ENCODE results near the gene MRPL19. TPM values are rescaled to one million over a fixed set of nuclear protein-coding genes. Genes with fewer than 3 reads are reported as not detected.

MRPL19 gene
- total and polyA plus RNA-seq, 2 experiments from 2014 or later = 65.5 to 149 TPM

DNA sequence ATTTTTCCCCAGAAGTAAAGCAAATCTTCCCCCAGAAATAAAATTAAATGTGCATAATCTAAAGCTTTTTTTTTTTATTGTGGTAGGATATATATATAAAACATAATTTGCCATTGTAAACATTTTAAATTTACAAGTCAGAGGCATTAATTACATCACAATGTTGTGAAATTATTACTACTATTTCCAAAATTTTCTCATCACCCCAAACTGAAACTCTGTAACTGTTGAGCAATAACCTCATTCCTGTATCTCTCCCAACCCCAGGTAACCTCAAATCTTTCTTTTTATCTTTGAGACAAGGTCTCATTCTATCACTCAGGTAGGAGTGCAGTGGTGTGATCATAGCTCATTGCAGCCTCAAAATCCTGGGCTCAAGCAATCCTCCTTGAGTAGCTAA, 11.2 kb downstream of the MRPL19 start (continued):
- TF ChIP-seq STAT1 (IDR thresholded peaks at IDR 0.05; ENCODE audit: unreplicated experiment) (no peak), EZH2 (IDR thresholded peaks at IDR 0.05; ENCODE audit: low read depth, unreplicated experiment) (no peak), ZNF331 (CRISPR knock-in tag; IDR thresholded peaks at IDR 0.05; ENCODE audit: low read depth) (no peak), ZNF114 (CRISPR knock-in tag; IDR thresholded peaks at IDR 0.05) (no peak)
- TF ChIP-seq, protein P1, sequence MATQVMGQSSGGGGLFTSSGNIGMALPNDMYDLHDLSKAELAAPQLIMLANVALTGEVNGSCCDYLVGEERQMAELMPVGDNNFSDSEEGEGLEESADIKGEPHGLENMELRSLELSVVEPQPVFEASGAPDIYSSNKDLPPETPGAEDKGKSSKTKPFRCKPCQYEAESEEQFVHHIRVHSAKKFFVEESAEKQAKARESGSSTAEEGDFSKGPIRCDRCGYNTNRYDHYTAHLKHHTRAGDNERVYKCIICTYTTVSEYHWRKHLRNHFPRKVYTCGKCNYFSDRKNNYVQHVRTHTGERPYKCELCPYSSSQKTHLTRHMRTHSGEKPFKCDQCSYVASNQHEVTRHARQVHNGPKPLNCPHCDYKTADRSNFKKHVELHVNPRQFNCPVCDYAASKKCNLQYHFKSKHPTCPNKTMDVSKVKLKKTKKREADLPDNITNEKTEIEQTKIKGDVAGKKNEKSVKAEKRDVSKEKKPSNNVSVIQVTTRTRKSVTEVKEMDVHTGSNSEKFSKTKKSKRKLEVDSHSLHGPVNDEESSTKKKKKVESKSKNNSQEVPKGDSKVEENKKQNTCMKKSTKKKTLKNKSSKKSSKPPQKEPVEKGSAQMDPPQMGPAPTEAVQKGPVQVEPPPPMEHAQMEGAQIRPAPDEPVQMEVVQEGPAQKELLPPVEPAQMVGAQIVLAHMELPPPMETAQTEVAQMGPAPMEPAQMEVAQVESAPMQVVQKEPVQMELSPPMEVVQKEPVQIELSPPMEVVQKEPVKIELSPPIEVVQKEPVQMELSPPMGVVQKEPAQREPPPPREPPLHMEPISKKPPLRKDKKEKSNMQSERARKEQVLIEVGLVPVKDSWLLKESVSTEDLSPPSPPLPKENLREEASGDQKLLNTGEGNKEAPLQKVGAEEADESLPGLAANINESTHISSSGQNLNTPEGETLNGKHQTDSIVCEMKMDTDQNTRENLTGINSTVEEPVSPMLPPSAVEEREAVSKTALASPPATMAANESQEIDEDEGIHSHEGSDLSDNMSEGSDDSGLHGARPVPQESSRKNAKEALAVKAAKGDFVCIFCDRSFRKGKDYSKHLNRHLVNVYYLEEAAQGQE (IDR thresholded peaks at IDR 0.05; ENCODE audit: unreplicated experiment) = no peak
- TF ChIP-seq, protein P2, sequence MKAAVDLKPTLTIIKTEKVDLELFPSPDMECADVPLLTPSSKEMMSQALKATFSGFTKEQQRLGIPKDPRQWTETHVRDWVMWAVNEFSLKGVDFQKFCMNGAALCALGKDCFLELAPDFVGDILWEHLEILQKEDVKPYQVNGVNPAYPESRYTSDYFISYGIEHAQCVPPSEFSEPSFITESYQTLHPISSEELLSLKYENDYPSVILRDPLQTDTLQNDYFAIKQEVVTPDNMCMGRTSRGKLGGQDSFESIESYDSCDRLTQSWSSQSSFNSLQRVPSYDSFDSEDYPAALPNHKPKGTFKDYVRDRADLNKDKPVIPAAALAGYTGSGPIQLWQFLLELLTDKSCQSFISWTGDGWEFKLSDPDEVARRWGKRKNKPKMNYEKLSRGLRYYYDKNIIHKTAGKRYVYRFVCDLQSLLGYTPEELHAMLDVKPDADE (IDR thresholded peaks at IDR 0.05) = no peak

DNA sequence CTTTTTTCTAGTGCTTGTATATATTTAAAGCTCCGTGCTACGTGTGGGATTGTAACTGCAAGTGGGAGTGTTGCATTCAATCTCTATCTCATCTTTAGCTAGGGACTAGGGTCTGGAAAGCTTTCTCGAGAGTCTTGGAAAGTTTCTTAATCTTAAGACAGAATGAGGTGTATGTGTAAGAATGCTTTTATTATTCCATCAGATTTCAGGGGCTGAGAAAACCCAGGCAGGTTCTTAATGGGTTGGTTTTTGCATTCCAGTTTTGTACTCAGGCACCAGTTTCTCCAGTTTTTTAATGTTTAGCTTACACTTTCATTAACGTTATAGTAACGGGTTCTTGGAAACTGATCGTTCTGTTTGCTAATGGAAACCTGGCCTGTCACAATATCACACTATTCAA, 20.3 kb downstream of the MRPL19 start:
- no peak for ATAC-seq
- H3K36me3 Mint-ChIP-seq (ENCODE audit: low read depth) = peaks cover 20% of the 10 kb centered on the region; the same call in 2 of the 3 replicates
- no peaks in the 10 kb centered on the region for H3K79me2 ChIP-seq (replicated peaks; ENCODE audit: insufficient read depth)
- no peak overlapping the region for H2AFZ ChIP-seq
- H3K27me3 Mint-ChIP-seq (ENCODE audit: insufficient read depth, low read depth, poor library complexity) = no peaks in the 10 kb centered on the region
- H3K9me3 Mint-ChIP-seq = no peaks in the 10 kb centered on the region
- H3K4me3 ChIP-seq = no peak overlapping the region
- peak overlapping the region; percentile 65; the same call in 1 of the 2 replicates for H3K27ac Mint-ChIP-seq
- peak overlapping the region; percentile 40 for H3K4me2 ChIP-seq
- peak overlapping the region; percentile 56 for H3K27ac ChIP-seq (ENCODE audit: low read depth)
- H4K20me1 ChIP-seq (replicated peaks; ENCODE audit: insufficient read depth) = no peaks in the 10 kb centered on the region
- no peaks in the 10 kb centered on the region for H3K9me2 ChIP-seq (ENCODE audit: insufficient read depth)
- H3F3A ChIP-seq (replicated peaks; ENCODE audit: low read depth) = no peaks in the 10 kb centered on the region
- TF ChIP-seq EZH2phosphoT487 (IDR thresholded peaks at IDR 0.05; ENCODE audit: unreplicated experiment) (no peak), EZH2 (IDR thresholded peaks at IDR 0.05; ENCODE audit: low read depth, unreplicated experiment) (no peak), STAT1 (IDR thresholded peaks at IDR 0.05; ENCODE audit: unreplicated experiment) (no peak)
- TF ChIP-seq, protein P3, sequence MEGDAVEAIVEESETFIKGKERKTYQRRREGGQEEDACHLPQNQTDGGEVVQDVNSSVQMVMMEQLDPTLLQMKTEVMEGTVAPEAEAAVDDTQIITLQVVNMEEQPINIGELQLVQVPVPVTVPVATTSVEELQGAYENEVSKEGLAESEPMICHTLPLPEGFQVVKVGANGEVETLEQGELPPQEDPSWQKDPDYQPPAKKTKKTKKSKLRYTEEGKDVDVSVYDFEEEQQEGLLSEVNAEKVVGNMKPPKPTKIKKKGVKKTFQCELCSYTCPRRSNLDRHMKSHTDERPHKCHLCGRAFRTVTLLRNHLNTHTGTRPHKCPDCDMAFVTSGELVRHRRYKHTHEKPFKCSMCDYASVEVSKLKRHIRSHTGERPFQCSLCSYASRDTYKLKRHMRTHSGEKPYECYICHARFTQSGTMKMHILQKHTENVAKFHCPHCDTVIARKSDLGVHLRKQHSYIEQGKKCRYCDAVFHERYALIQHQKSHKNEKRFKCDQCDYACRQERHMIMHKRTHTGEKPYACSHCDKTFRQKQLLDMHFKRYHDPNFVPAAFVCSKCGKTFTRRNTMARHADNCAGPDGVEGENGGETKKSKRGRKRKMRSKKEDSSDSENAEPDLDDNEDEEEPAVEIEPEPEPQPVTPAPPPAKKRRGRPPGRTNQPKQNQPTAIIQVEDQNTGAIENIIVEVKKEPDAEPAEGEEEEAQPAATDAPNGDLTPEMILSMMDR (conservative IDR thresholded peaks at IDR 0.05; ENCODE audit: low read depth in 2 of 2) = no peak
- H3K4me3 Mint-ChIP-seq = no peak overlapping the region
- no peaks in the 10 kb centered on the region for H3K27me3 ChIP-seq (ENCODE audit: insufficient read depth)
- peaks cover 22% of the 10 kb centered on the region for H3K4me1 ChIP-seq (ENCODE audit: insufficient read depth)
- H3K4me1 Mint-ChIP-seq = peaks cover 11% of the 10 kb centered on the region; the same call in 2 of the 3 replicates
- no peaks in the 10 kb centered on the region for H3K36me3 ChIP-seq (ENCODE audit: insufficient read depth)
- peak; percentile 26 for DNase-seq (ENCODE audit: low spot score)

Data from GM23338 (cell line).